HG03442 (cell line): ENCODE measurements around the gene KCND2.

Source experiments
- ATAC-seq: cut with Tn5 transposase; IDR thresholded peaks from one replicate; pipeline ENCODE4 v1.9.1; 2021; ENCODE audit warnings: mild to moderate bottlenecking, moderate library complexity; ENCODE audit not compliant: unreplicated experiment

Gene KCND2

GRCh38 chr7:120307991-120308545 is 35.1 kb downstream of the KCND2 start:
- no peak for ATAC-seq

GRCh38 chr7:120311028-120311788 is 38.2 kb downstream of the KCND2 start:
- no peak for ATAC-seq

GRCh38 chr7:120320218-120320961 is 47.4 kb downstream of the KCND2 start:
- ATAC-seq: no peak

GRCh38 chr7:120327054-120327453 is 54.1 kb downstream of the KCND2 start:
- no peak for ATAC-seq

GRCh38 chr7:120332433-120332832 is 59.5 kb downstream of the KCND2 start:
- ATAC-seq: no peak

GRCh38 chr7:120334475-120334874 is 61.5 kb downstream of the KCND2 start:
- ATAC-seq: peak; percentile 83

GRCh38 chr7:120337308-120337907 is 64.4 kb downstream of the KCND2 start:
- peak; percentile 65 for ATAC-seq

- ATAC-seq: no peak
These were observed 71.3 kb downstream of the KCND2 start for GRCh38 chr7:120344276-120344675.

GRCh38 chr7:120353171-120353570 is 80.2 kb downstream of the KCND2 start:
- no peak for ATAC-seq

- peak; percentile 98 for ATAC-seq
These were observed 87.9 kb downstream of the KCND2 start for GRCh38 chr7:120360918-120361317.

GRCh38 chr7:120363414-120363813 is 90.4 kb downstream of the KCND2 start:
- no peak for ATAC-seq

- peak; percentile 76 for ATAC-seq
These were observed 98.0 kb downstream of the KCND2 start for GRCh38 chr7:120370954-120371353.

GRCh38 chr7:120373174-120373573 is 100.2 kb downstream of the KCND2 start:
- ATAC-seq: no peak

GRCh38 chr7:120394595-120394994 is 121.6 kb downstream of the KCND2 start:
- peak; percentile 60 for ATAC-seq

- ATAC-seq: peak; percentile 76
These were observed 122.6 kb downstream of the KCND2 start for GRCh38 chr7:120395526-120396019.

- ATAC-seq: no peak
These were observed 125.5 kb downstream of the KCND2 start for GRCh38 chr7:120398284-120399000.

- peak; percentile 24 for ATAC-seq
These were observed 128.0 kb downstream of the KCND2 start for GRCh38 chr7:120400806-120401455.

- ATAC-seq: peak; percentile 68
These were observed 129.2 kb downstream of the KCND2 start for GRCh38 chr7:120402079-120402767.

GRCh38 chr7:120402801-120403200 is 129.8 kb downstream of the KCND2 start:
- no peak for ATAC-seq

GRCh38 chr7:120404042-120404441 is 131.1 kb downstream of the KCND2 start:
- ATAC-seq: peak; percentile 69
